OCI-LY1 (cell line): ENCODE results near the gene HYDIN.

Source experiments
- EZH2 ChIP-seq: fragments of 200-600 bp; sonication (generic), shearing (Covaris generic); IDR thresholded peaks from 2 replicates; pipeline ENCODE4 v1.8.0; 2017; ENCODE audit warnings: borderline replicate concordance, mixed run types, mild to moderate bottlenecking, antibody characterized with exemption, low read length, moderate library complexity, mixed read lengths
- TF ChIP-seq, protein P1 (sequence below): fragments of 200-600 bp; sonication (generic), shearing (Covaris generic); IDR thresholded peaks from 2 replicates; pipeline ENCODE4 v1.5.1; 2017; ENCODE audit warnings: mild to moderate bottlenecking, antibody characterized with exemption, low read length, moderate library complexity, mixed read lengths

- TF ChIP-seq EZH2 = no peak
- TF ChIP-seq, protein P1, sequence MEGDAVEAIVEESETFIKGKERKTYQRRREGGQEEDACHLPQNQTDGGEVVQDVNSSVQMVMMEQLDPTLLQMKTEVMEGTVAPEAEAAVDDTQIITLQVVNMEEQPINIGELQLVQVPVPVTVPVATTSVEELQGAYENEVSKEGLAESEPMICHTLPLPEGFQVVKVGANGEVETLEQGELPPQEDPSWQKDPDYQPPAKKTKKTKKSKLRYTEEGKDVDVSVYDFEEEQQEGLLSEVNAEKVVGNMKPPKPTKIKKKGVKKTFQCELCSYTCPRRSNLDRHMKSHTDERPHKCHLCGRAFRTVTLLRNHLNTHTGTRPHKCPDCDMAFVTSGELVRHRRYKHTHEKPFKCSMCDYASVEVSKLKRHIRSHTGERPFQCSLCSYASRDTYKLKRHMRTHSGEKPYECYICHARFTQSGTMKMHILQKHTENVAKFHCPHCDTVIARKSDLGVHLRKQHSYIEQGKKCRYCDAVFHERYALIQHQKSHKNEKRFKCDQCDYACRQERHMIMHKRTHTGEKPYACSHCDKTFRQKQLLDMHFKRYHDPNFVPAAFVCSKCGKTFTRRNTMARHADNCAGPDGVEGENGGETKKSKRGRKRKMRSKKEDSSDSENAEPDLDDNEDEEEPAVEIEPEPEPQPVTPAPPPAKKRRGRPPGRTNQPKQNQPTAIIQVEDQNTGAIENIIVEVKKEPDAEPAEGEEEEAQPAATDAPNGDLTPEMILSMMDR = no peak
Measured at GRCh38 chr16:71188956-71189712, 41.4 kb downstream of the HYDIN start.
